CD4-positive, alpha-beta T cell treated with Interleukin-1 beta for 1 hour (primary cell): Measurements from ENCODE around the gene PCA3.
"Not testable (repeated sequence)": the region's sequence is repeated elsewhere in the genome, so short reads cannot be mapped to it uniquely, and the experiment has no call there.

Experiments
- DNase-seq, 2 donors: peaks; one replicate each; pipeline ENCODE4 v3.0.0-alpha.2; 2020 to 2022

The PCA3 gene

DNA sequence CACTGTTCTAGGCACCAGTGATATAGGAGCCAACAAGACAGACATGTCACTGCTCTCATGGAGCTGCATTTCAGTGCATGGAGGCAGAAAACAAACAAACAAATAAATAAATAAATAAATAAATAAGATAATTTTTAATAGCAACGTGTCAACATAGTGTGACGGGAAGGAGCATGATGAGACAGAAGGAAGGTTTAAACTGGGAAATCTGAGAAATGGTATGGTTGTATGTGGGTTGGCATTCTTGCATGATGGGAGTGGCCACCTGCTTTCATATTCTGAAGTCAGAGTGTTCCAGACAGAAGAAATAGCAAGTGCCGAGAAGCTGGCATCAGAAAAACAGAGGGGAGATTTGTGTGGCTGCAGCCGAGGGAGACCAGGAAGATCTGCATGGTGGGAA, at the start of gene PCA3:
PCA3 (plus strand) TSS at position 301 of the 400 bp plus-strand sequence.
- no peak for DNase-seq

DNA sequence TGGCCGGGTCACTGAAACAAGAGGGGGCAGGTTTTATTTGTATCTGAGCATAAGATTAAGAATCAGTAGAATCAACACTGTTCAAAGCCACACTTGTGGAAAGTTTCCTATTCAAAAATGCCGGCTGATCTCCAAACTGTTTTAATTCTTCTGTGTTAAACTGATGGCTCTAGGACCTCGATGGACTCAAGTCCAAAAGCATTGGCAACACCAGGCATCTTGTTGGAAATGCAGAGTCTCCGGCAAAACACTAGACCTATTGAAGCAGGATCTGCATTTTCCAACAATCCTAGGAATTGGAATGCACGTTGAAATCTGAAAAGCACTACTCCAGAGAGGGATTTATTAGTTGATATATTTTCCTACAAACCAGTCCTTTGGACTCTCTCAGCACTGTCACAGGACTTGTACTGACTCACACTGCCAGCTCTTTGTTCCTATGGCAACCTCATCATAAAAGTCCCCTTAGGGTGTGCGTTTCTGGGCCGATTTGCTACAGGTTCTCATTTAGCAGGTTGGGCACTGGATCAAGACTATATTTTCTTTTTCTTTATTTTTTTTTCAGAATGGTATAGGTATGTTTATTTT, 48.1 kb upstream of the PCA3 start:
- DNase-seq = no peak

DNA sequence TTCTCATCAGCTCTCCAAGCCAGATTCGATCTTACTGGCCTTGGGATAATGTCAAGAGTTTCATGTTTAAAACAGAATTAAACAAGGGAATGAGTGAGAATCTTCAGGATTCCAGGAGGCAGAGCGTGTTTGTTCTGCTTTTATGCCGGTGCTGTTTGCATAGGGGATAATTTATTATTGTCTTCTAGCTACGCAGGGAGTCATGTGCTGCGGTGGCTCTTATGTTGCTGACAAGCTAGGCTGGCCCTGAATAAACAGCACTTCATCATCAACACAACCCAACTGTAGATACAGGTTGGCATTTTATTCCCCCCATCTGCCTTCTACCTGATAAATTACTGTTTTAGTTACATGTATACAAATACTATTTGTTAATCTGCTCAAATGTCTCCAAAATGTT, 47.1 kb upstream of the PCA3 start:
- DNase-seq = no peak

DNA sequence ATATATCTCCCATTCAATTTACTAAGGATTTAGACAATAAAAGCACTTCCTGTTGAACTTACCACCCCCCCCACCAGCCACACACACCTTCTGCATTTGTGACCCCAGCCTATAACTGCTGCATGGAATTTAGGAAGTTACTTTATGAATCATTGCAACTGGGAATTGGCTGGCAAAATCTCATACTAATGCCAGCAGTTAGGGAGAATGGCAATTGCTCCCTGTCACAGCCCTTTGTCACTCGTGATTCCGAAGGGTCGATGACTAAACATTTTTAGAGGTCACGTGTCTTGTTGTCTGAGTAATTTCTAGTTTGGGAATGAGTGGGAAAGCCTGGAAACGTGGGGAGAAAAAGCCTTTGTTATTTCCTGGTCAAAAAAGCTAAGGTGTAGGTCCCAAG, 46.6 kb upstream of the PCA3 start:
- no peak for DNase-seq

DNA sequence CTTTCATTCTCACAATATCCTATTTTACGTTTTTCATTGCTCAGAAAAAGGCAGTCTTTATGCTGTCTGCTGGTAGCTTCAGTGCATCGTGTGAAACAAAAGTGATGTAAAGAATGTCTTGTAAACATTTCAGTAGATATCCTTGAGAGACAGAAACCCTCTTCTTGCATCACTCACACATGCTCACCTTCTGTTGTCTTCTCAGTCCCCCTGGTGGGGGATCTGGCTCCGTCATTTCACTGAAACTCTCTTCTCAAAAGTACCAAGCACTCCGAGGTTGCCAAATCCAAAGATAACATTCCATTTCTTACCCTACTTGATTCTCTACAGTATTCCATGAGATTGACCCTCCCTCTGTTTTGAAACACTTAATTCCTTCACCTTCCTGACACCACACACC, 46.1 kb upstream of the PCA3 start:
- no peak for DNase-seq

DNA sequence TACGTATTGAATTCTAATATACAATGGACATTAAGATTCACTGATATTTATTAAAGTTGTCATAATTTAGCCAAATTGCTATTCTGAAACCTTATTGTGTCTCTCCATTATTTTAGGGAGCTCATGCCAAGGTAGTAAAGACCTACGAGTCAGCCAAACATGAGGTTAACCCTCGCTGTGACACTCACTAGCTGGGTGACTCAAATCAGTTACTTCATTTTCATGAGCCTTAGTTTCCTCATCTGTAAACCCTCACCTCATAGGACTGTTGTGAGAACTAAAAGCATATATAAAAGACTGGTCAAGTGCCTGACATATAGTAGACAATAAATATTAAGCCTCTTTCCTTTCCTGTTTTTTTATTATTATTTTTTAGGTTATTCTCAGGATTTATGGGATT, 44.0 kb upstream of the PCA3 start:
- DNase-seq = no peak

DNA sequence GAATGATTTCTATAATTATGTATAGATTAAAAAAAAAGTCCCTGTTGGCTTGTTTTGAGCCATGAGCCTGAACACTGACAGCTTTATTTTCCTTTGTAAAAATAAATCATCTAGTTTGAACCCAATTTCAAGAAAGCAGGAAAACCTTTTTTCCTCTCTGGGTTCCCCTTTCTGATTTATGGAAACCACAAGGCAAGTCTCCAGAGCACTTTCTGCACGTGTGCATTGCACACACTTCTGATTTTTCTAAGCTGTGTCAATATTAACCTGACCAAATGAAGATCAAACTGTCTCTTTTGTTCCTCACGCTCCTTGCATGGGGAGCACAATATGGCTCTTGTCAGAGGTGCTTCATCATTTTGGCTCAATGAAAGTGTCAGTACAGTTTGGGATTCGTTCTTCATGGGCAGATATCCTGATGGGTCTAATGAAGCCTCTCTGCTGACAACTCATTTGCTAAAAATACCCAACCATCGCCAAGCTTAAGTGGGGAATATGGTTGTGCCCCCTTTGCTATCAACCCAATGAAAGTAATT, 39.2 kb upstream of the PCA3 start:
- DNase-seq = no peak

DNA sequence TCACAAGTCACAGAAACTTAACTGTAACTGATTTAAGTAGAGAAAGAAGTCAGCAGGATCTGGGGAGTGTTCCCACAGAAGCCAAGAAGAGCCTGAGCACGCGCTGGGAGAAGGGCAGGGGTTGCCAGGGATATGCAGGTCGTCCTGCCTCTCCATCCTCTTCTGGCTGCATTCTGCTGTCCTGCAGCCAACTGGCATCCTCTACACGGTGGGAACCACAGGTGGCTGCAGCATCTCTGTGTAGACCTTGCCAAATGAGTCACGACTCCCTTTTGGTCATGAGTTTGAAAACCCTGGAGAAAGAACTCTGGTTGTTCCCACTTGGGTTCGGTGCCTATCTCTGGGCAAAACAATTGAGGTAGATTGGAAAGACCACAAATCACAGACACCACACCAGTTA, 38.4 kb upstream of the PCA3 start:
- DNase-seq = no peak

DNA sequence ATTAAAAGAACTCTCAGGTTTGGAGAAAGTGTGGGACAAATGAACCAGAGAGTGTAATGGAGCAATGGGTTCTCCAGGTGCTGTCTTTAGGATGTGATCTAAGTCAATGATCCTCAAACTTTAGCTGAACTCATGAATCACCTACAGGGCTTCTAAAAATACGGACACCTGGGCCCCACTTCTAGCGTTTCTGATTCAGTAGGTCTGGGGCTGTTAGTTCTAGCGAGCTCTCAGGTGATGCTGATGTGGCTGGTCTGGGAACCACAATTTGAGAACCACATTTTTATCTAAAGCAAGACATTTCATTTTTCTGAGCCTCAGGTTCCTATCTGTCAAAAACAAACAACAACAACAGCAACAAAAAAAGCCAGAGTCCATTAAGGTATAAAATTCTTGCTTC, 35.1 kb upstream of the PCA3 start:
- no peak for DNase-seq

DNA sequence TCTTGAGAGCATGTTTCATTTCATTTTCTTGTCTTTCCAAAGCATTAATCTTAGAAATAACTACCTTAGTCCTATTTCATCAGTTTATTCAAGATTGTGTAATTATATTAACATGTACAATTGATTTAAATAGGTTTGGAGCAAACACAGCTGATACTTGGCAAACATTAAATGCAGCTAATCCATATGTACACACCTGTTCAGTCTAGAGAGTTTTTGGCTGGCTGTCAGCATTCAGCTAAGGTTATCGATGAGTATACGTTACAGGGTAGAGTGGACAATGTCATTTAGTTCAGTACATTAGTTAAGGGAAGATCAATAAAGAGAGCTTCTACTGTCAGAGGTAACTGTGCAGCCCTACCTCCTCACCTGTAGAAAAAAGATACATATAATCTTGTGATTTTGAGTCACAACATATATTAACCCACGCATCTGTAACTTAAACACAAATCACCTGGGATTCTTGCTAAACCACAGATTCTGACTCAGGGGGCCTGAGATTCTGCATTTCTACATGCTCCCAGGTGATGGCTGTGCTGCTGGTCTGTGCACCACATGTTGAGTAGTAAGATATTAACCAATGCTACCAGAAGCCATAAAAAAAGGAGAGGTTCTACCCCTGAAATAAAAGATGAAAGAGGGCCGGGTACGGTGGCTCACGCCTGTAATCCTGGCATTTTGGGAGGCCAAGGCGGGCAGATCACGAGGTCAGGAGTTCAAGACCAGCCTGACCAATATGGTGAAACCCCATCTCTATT, 34.1 kb upstream of the PCA3 start:
- no peak for DNase-seq

DNA sequence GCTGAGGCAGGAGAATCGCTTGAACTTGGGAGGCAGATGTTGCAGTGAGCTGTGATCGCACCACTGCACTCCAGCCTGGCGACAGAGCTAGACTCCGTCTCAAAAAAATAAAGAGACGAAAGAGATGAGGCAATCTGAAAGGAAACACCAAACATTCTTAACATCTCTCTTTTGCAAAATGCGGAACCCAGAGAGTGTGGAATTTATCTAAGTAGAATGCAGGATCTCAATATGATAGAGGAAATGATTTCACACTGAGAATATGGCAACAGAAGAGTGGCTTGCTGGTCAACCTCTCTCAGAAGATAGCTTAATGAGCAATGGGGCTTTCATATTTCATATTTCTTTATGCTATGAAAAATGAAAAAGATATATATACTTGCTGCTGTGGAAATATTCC, 33.4 kb upstream of the PCA3 start:
- DNase-seq = no peak

DNA sequence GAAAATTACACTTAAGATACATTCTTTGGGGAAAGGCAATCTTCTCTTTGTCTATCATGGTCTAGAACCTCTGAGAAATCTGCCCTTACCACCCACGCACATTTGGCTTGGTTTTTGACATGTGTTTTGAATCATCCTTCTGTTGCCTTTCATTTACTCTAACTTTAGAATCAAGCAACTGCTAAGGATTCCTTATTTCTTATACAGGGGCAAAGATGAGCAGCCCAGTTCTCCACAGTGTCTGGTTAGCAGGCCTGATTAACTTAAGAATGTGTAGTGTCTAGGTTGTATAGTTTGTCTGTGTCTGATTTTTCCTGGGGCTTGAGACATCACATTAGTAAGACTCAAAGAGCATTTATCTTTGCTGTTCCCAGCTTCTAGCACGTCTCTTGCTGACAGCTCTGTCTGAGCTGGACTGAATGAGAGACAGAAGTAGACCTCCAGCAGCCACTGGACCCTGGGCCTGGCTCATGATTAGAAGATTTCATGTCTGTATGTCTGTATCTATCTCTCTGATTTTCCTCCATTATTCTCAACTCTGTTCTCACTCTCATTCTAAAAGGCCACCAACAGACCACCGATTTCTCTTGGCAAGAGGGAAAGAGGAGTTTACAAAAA, 31.8 kb upstream of the PCA3 start:
- no peak for DNase-seq

DNA sequence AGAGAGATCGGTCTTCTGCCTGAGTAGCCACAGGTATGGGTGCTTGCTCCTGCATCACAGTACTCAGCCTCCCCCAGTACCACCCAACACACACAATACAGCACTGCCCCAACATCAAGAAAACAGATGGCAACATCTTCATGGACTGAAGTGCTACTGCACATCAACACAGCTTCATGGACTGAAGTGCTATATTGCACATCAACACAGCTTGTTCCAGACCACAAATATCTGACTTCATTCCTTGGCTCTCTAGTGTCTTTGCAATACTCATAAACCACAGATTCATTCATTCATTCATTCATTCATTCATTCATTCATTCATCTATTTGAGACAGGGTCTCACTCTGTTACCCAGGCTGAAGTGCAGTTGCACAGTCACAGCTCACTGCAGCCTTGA, 31.1 kb upstream of the PCA3 start:
- DNase-seq = no peak

DNA sequence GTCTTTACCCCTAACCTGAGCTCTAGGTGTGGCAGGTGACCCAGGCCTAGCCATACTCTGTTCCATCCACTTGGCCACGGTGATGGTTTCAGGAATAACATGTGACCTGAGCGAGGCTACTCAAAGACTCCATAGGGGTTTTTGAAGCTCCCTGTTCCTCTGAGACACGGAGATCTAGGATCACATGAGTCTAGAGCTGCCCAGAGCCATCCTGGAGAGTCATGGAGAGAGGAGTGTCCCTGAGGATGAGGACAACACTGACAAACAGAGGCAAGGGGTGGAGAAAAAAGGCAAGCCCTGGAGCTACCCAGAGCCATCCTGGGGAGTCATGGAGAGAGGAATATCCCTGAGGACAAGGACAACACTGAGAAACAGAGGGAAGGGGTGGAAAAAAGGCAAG, 29.5 kb upstream of the PCA3 start:
- no peak for DNase-seq

DNA sequence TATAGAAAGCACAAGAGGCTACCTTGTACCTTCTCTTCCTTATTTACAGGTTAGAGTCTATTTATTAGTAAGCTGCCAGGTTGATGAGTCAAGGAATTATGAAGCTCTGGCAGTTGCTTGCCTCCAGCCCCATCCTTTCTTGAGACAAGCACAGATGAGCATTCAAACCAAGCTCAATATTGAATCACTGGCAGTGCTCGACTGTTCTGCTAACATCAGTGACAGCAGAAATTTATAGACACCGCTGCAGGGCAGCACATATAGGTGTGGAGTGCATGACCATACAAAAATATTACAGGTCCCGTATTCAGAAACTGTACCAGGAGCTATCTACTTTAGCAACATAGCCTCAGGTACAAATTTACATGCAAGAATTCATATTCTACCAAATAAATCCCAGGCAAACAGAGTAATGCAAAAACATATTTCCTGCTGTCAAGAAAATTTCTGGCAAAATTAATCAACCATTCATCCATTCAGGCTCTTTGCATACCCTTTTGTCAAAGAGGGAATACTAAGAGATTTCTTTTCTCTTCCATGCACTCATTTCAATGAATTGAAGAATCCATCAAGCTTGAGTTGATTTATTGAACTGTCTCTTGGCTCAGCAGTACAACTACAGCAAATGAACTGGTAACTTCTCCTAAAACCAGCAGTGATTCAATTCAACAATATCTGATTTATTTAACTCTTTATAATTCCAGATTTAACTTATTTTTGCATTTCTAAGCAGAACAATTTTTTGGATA, 26.9 kb upstream of the PCA3 start:
- DNase-seq = no peak

DNA sequence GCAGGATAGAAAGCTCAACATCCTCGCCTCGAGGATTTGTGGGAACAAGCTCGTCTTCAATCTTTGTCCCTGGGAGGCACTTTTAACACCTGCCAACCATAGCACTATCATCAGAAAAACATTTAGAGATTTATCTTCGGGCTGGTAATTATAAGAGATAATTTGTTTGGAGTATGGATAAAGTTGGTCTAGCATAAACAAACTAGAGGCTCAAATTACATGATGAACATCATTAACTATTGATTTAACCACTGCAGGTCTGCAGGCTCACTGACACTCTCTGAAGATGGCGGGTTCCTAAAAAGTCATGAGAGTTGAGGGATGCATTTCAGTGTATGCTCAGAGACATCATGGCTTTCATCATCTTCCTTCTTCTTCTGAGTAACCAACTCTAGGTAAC, 25.8 kb upstream of the PCA3 start:
- no peak for DNase-seq

DNA sequence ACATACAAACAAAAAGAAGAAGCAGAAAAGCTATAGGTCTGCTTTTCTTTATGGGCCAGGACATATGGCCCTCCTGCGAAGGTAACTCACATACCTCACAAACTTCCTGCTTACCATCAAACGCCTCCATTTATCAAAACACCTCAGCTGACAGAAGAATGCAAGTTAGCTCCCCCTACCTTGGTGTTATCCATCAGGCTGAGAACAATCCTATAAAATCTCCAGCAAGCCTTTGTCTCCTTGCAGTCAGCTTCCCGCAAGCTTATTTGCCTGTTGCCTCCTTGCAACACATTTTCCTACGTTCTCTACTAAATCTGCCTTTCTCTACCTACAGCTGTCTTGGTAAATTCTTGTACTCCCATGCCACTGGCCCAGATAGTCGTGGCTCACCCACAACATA, 22.7 kb upstream of the PCA3 start:
- no peak for DNase-seq

DNA sequence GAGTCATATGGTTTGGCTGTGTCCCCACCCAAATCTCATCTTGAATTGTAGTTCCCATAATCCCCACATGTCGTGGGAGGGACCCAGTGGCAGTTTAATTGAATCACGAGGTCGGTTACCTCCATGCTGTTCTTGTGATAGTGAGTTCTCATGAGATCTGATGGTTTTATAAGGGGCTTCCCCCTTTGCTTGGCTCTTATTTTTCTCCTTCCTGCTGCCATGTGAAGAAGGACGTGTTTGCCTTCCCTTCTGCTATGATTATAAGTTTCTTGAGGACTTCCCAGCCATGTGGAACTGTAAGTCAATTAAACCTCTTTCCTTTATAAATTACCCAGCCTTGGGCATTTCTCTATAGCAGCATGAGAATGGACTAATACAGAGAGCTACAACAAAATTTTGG, 21.3 kb upstream of the PCA3 start:
- DNase-seq = not testable (repeated sequence)

DNA sequence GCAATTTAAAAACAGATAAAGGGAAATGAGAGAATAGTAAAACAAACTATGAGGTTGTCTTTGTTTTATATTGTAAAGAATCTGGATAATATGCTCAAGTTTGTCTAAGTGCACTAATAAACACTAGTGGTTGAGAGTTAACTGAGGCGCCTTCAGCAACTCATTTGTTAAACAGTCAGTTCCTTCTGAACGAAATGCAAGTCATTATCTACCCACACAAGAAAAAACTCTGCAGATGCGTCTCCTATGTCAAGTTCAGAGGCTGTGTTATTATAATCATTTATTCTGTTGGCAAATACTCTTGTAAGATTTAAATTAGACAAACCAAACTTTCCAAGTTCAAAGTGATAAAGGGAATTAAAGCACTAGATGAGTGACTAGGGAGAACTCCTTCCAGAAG, 20.3 kb upstream of the PCA3 start:
- no peak for DNase-seq

DNA sequence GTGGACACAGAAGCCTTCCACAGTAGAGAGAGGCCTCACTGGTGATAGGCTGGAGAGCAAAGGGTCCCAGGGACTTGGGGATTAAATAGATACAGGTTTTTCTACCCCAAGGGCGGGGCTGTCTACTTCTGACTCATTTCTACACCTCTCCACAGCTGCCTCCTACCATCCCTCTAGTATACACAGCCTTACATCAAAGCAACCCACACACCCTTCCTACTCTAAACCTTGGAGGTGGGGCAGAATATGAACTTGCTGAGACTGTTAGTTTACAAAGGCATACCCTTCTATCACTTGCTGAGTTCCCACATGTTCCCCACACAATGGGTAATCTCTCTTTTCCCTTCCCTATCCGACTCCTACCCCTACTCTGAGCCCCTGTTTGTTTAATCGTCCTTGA, 19.9 kb upstream of the PCA3 start:
- DNase-seq = no peak

DNA sequence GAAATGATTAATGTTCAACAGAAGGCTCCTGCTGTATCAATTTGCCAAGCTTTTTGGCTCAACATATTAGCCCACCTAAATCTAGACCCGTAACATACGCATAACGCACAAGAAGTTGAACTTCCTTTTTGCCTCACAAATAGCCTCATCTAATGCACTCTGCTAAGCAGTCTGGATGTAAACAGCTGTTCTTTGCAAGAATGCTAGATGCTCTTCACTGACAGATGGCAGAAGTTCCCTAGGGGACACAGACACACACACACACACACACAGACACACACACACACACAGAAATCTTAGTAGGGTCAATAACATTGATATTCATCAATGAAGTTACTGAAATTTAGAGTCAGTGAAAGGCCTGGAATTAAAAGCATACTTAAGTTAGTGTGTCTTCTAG, 13.2 kb upstream of the PCA3 start:
- DNase-seq = no peak

DNA sequence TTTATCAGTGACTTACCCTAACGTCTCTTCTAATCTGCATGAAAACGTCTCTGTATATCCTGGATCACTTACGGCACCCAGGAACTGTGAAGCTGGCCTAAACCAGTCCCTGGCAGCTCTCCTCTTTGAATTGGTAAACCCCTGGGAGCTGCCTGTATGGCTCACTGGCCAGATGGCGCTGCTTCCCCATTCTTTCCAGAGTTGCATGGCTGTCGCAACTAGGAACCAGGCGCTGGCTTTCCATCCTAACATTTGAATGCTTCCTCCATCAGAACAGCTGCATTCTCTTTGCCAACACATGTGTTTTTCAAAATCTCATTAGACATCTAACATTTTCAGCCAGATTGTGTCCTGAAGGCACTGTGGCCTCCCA, 8.0 kb upstream of the PCA3 start:
- DNase-seq = no peak

DNA sequence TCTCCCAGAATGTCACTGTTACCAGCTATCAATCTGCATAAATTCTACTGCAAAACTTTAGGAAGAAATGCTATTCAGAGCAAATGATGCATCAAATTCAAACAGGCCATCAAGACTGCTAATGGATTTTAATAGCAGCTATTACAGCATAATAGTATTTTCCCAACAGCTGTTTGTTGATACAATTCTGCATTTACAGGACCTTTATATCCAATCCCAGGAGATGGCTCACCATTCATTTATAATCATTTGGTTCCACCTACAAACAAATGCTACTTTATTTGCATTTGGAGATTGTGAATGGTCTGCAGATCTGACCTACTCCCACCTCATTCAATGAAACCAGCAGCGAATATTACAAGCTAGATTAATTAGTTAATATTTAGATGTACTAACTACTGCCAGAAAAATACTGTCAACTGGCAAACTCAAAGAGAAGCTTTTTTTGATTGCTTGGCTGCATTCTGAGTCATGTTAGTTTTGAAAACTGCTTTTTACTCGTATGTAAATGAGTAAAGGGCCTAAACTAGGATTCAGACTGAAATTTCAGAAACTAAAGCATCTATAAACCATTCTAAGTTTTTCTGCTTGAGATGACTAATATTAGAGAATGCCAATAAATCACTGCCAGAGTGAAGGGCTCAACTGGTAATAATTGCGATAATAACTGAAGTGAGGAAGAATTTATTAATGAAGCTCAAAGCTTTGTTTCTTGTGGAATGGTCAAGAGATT, 7.1 kb upstream of the PCA3 start:
- DNase-seq = no peak
